GM18907 (cell line): ENCODE data around the gene POPDC2.
"Not testable (repeated sequence)": the region's sequence is repeated elsewhere in the genome, so short reads cannot be mapped to it uniquely, and the experiment has no call there.

Source experiments
- ATAC-seq: cut with Tn5 transposase; IDR thresholded peaks from one replicate; pipeline ENCODE4 v1.9.1; 2021; ENCODE audit warnings: mild to moderate bottlenecking, moderate library complexity; ENCODE audit not compliant: unreplicated experiment

The POPDC2 gene

GRCh38 chr3:119660474-119661440, at the start of gene POPDC2:
Gene POPDC2 (minus strand): TSS chr3:119660589. CDS start chr3:119660423, 166 bp downstream.
- no peak for ATAC-seq

- ATAC-seq = no peak
Measured at GRCh38 chr3:119703820-119704531, 43.6 kb upstream of the POPDC2 start.

GRCh38 chr3:119702530-119703527, 42.4 kb upstream of the POPDC2 start, which contains the start of gene CFAP91:
Gene CFAP91 (plus strand): TSS chr3:119703022. CDS start chr3:119703099, 77 bp downstream.
- ATAC-seq = peak; percentile 77

GRCh38 chr3:119700920-119701734, 40.7 kb upstream of the POPDC2 start:
- ATAC-seq = peak; percentile 14

GRCh38 chr3:119700269-119700919, 40.0 kb upstream of the POPDC2 start:
- peak; percentile 46 for ATAC-seq

GRCh38 chr3:119697394-119697793, 37.0 kb upstream of the POPDC2 start:
- peak; percentile 67 for ATAC-seq

- ATAC-seq = no peak
Measured at GRCh38 chr3:119695480-119695879, 35.1 kb upstream of the POPDC2 start.

GRCh38 chr3:119690043-119690656, 29.8 kb upstream of the POPDC2 start:
- no peak for ATAC-seq

GRCh38 chr3:119683421-119683820, 23.0 kb upstream of the POPDC2 start:
- ATAC-seq = no peak

GRCh38 chr3:119681279-119681678, 20.9 kb upstream of the POPDC2 start:
- peak; percentile 39 for ATAC-seq

- no peak for ATAC-seq
Measured at GRCh38 chr3:119679874-119680273, 19.5 kb upstream of the POPDC2 start.

GRCh38 chr3:119678209-119678608, 17.8 kb upstream of the POPDC2 start:
- not testable (repeated sequence) for ATAC-seq

- no peak for ATAC-seq
Measured at GRCh38 chr3:119677641-119677934, 17.2 kb upstream of the POPDC2 start.

GRCh38 chr3:119676771-119677640, 16.6 kb upstream of the POPDC2 start, which contains the start of gene COX17:
Gene COX17 (minus strand): TSS chr3:119677406. CDS start chr3:119677310, 96 bp downstream.
- ATAC-seq = peak; percentile 91

- no peak for ATAC-seq
Measured at GRCh38 chr3:119676020-119676419, 15.6 kb upstream of the POPDC2 start.

- ATAC-seq = no peak
Measured at GRCh38 chr3:119675188-119675874, 14.9 kb upstream of the POPDC2 start.

GRCh38 chr3:119673875-119674274, 13.5 kb upstream of the POPDC2 start:
- ATAC-seq = no peak
